Measurements from ENCODE around the gene ATF7IP2. TPM values are rescaled to one million over a fixed set of nuclear protein-coding genes. Genes with fewer than 3 reads are reported as not detected.
A peak's percentile ranks its signal among the peaks of the same experiment; 100 is the strongest.

The ATF7IP2 gene
- total and polyA plus RNA-seq, 9 of the 15 experiments (the other 6 are each of a cell fraction or from before 2014, with no cell fraction given), result 131 to 515 (median 196) TPM

DNA sequence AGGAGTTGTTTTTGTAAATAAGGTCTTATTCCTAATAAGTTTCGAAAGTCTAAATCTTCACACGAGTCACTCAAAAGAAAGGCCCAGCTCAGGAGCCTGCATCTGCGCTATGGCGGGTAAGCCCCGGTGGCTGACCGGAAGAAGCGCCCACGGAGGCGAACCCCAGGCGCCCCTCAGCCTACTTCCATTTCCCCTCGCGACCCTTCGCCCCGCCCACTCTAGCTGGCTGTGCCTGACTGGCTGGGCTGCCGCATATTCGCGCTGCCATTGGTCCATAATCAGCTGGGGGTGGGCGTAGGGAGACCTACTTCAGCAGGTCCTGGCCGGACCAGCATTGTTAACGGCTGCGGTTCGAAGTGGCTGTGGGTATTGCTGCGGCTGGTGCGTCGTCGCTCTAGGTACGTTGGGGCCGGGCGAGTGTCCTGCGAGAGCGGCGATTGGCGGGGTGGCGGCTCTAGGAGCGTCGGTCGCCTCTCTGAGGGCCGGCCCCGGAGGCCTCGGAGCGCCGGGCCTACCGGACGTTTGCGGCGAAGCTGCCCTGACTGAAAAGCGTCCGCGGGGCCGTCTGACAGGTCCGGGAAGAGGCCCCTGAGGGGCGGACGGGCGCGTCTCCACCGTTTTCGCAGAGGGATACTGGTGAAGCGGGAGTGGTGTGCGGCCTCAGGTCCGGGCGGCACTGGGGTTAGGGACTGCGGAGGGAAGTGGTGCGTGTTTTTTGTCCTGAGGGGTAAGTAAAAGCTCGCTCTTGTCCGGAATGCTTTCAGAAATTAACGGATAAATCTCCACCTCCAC, at the start of gene ATF7IP2 (continued):
- TF ChIP-seq, protein P1, sequence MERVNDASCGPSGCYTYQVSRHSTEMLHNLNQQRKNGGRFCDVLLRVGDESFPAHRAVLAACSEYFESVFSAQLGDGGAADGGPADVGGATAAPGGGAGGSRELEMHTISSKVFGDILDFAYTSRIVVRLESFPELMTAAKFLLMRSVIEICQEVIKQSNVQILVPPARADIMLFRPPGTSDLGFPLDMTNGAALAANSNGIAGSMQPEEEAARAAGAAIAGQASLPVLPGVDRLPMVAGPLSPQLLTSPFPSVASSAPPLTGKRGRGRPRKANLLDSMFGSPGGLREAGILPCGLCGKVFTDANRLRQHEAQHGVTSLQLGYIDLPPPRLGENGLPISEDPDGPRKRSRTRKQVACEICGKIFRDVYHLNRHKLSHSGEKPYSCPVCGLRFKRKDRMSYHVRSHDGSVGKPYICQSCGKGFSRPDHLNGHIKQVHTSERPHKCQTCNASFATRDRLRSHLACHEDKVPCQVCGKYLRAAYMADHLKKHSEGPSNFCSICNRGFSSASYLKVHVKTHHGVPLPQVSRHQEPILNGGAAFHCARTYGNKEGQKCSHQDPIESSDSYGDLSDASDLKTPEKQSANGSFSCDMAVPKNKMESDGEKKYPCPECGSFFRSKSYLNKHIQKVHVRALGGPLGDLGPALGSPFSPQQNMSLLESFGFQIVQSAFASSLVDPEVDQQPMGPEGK (CRISPR knock-in tag; IDR thresholded peaks at IDR 0.05; ENCODE audit: borderline replicate concordance), result no peak
- no peak for TF ChIP-seq E2F3 (CRISPR knock-in tag; IDR thresholded peaks at IDR 0.05)
- peak; percentile 97 for TF ChIP-seq ZFX (CRISPR knock-in tag; IDR thresholded peaks at IDR 0.05)
- no peak for TF ChIP-seq MEF2A (IDR thresholded peaks at IDR 0.05; ENCODE audit: control insufficient read depth, low read depth, low read length)
- TF ChIP-seq ZEB2 (IDR thresholded peaks at IDR 0.05), result no peak
- no peak for TF ChIP-seq ETV6 (IDR thresholded peaks at IDR 0.05; ENCODE audit: borderline replicate concordance in 1 of 2, low read depth in 2 of 2, low read length in 1 of 2)
- no peak for TF ChIP-seq ETV6 (CRISPR knock-in tag; IDR thresholded peaks at IDR 0.05; ENCODE audit: borderline replicate concordance)
- no peak for TF ChIP-seq RFX7 (CRISPR knock-in tag; IDR thresholded peaks at IDR 0.05)
- TF ChIP-seq PRDM10 (IDR thresholded peaks at IDR 0.05; ENCODE audit: partially characterized antibody), result no peak
- TF ChIP-seq, protein P2, sequence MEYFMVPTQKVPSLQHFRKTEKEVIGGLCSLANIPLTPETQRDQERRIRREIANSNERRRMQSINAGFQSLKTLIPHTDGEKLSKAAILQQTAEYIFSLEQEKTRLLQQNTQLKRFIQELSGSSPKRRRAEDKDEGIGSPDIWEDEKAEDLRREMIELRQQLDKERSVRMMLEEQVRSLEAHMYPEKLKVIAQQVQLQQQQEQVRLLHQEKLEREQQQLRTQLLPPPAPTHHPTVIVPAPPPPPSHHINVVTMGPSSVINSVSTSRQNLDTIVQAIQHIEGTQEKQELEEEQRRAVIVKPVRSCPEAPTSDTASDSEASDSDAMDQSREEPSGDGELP (CRISPR knock-in tag; IDR thresholded peaks at IDR 0.05; ENCODE audit: borderline replicate concordance), result peak; percentile 94
- no peak for TF ChIP-seq TBL1XR1 (IDR thresholded peaks at IDR 0.05; ENCODE audit: low read length in 2 of 2)
- no peak; the same call in 1 of the 2 replicates for TF ChIP-seq CREB3L1 (IDR thresholded peaks at IDR 0.05; ENCODE audit: borderline replicate concordance, low read depth)
- 0 out of 2 replicates have a peak, but pooled peaks have one; percentile 31 for TF ChIP-seq HMGXB4 (CRISPR knock-in tag; IDR thresholded peaks at IDR 0.05)
- peak; percentile 44 for TF ChIP-seq HDAC3 (IDR thresholded peaks at IDR 0.05; ENCODE audit: borderline replicate concordance, partially characterized antibody)
- TF ChIP-seq, protein P3, sequence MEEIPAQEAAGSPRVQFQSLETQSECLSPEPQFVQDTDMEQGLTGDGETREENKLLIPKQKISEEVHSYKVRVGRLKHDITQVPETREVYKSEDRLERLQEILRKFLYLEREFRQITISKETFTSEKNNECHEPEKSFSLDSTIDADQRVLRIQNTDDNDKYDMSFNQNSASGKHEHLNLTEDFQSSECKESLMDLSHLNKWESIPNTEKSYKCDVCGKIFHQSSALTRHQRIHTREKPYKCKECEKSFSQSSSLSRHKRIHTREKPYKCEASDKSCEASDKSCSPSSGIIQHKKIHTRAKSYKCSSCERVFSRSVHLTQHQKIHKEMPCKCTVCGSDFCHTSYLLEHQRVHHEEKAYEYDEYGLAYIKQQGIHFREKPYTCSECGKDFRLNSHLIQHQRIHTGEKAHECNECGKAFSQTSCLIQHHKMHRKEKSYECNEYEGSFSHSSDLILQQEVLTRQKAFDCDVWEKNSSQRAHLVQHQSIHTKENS (CRISPR knock-in tag; IDR thresholded peaks at IDR 0.05), result no peak
